Endothelial cell of umbilical vein (primary cell): ENCODE results near the gene HASPIN. TPM values are rescaled to one million over a fixed set of nuclear protein-coding genes. Genes with fewer than 3 reads are reported as not detected.

Experiments used
- BruUV-seq: library from RNA; stranded (reverse); fragments of 400-500 nt; replicated peaks from 2 replicates; lab custom pipeline; 2021; lab: Mats Ljungman, UMichigan
- CTCF ChIA-PET: fragments of 300-600, 350-600 bp; sonication (Branson Sonifier 250); formaldehyde crosslinking; loops from one replicate; lab custom pipeline; 2021; ENCODE audit warnings: antibody characterized with exemption, inconsistent platforms; lab: Charles Lee
- POLR2A ChIA-PET: fragments of 300-600, 350-600 bp; sonication (Branson Sonifier 250); formaldehyde crosslinking; loops from one replicate; lab custom pipeline; 2021; ENCODE audit warnings: antibody characterized with exemption, inconsistent platforms; lab: Charles Lee
- DNase-seq: peaks from one replicate; pipeline ENCODE4 v3.0.0-alpha.2; 2011; ENCODE audit warnings: low read depth, low spot score
- FAIRE-seq: peaks from 2 replicates; lab custom pipeline; 2011; peaks lifted over from hg19 to GRCh38; lab: Jason Lieb, UNC
- H2AFZ ChIP-seq: 2 replicates; pipeline ENCODE4 v1.6.0; 2012; ENCODE audit warnings: low read depth, low read length, control low read depth, inconsistent platforms
- H3K27ac ChIP-seq: 2 replicates; pipeline ENCODE4 v1.5.1; 2011; ENCODE audit warnings: low read depth, mild to moderate bottlenecking, control low read depth, low read length, moderate library complexity; ENCODE audit not compliant: insufficient read depth
- H3K27me3 ChIP-seq, 2 experiments: 2 replicates each; pipeline versions ENCODE4 v1.6.0 to v1.6.1; 2011; ENCODE audit warnings: low read length in 2 of 2, mixed read lengths in 1 of 2; ENCODE audit not compliant: control insufficient read depth in 2 of 2, insufficient read depth in 2 of 2
- H3K36me3 ChIP-seq, 2 experiments: 2 replicates in 1 of 2; 3 replicates in 1 of 2; pipeline ENCODE4 v1.5.1; 2011; ENCODE audit warnings: low read length in 2 of 2, mild to moderate bottlenecking in 1 of 2, moderate library complexity in 1 of 2; ENCODE audit not compliant: control insufficient read depth in 2 of 2, insufficient read depth in 2 of 2; ENCODE audit errors: extremely low read depth in 1 of 2
- H3K4me1 ChIP-seq: 3 replicates; pipeline ENCODE4 v1.5.1; 2011; ENCODE audit warnings: mild to moderate bottlenecking, low read length; ENCODE audit not compliant: control insufficient read depth, insufficient read depth; ENCODE audit errors: extremely low read depth
- H3K4me2 ChIP-seq: 2 replicates; pipeline ENCODE4 v1.6.1; 2011; ENCODE audit warnings: low read length, control low read depth, mixed read lengths; ENCODE audit not compliant: insufficient read depth
- H3K4me3 ChIP-seq, 3 experiments: fragments of 200-600 bp in 1 of 3; sonication (generic), shearing (Covaris generic) in 1 of 3; replicated peaks in 1 of 3; 2 replicates each; pipeline ENCODE4 v1.5.1; 2011 to 2016; ENCODE audit warnings: control low read depth in 3 of 3, low read length in 3 of 3, mild to moderate bottlenecking in 2 of 3, inconsistent platforms in 1 of 3, low read depth in 1 of 3, moderate library complexity in 1 of 3; ENCODE audit not compliant: insufficient read depth in 1 of 3
- H3K79me2 ChIP-seq: 2 replicates; pipeline ENCODE4 v1.6.0; 2012; ENCODE audit warnings: low read length, inconsistent platforms; ENCODE audit not compliant: control insufficient read depth, insufficient read depth
- H3K9ac ChIP-seq: replicated peaks from 2 replicates; pipeline ENCODE3; 2011; ENCODE audit warnings: low read length, control low read depth; ENCODE audit not compliant: insufficient read depth; ENCODE audit errors: extremely low read depth
- H3K9me1 ChIP-seq: replicated peaks from 3 replicates; pipeline ENCODE4 v1.6.0; 2011; ENCODE audit warnings: mild to moderate bottlenecking, low read length; ENCODE audit not compliant: control insufficient read depth, insufficient read depth; ENCODE audit errors: extremely low read depth
- H3K9me3 ChIP-seq: replicated peaks from 2 replicates; pipeline ENCODE4 v1.5.1; 2012; ENCODE audit warnings: low read length, inconsistent platforms; ENCODE audit not compliant: control insufficient read depth, insufficient read depth
- H4K20me1 ChIP-seq: replicated peaks from 2 replicates; pipeline ENCODE3; 2011; ENCODE audit warnings: mild to moderate bottlenecking, low read length; ENCODE audit not compliant: control insufficient read depth, insufficient read depth; ENCODE audit errors: extremely low read depth
- CTCF ChIP-seq, 2 donors: IDR thresholded peaks; 1 replicate in 1 of 2; 2 replicates in 1 of 2; pipeline ENCODE4 v1.5.1; 2011; ENCODE audit warnings: low read length in 2 of 2, mild to moderate bottlenecking in 2 of 2, moderate library complexity in 2 of 2, control low read depth in 1 of 2, inconsistent platforms in 1 of 2, low read depth in 1 of 2; ENCODE audit not compliant: insufficient read depth in 1 of 2; ENCODE audit errors: extremely low read depth in 1 of 2
- EZH2 ChIP-seq: IDR thresholded peaks from 2 replicates; pipeline ENCODE4 v1.6.1; 2012; ENCODE audit warnings: borderline replicate concordance, low read depth, mild to moderate bottlenecking, moderate library complexity, low read length, inconsistent platforms; ENCODE audit not compliant: severe bottlenecking
- FOS ChIP-seq: IDR thresholded peaks from 2 replicates; pipeline ENCODE4 v1.6.1; 2011; ENCODE audit warnings: mild to moderate bottlenecking, low read length, moderate library complexity, borderline replicate concordance; ENCODE audit not compliant: insufficient read depth
- GATA2 ChIP-seq: IDR thresholded peaks from 2 replicates; pipeline ENCODE4 v1.7.0; 2011; ENCODE audit warnings: low read depth, mild to moderate bottlenecking, moderate library complexity, mixed read lengths, low read length; ENCODE audit not compliant: insufficient read length, insufficient read depth
- JUN ChIP-seq: IDR thresholded peaks from 2 replicates; pipeline ENCODE4 v1.6.1; 2011; ENCODE audit warnings: borderline replicate concordance, low read depth; ENCODE audit not compliant: insufficient read length, insufficient read depth
- MAX ChIP-seq: IDR thresholded peaks from 2 replicates; pipeline ENCODE4 v1.6.1; 2011; ENCODE audit not compliant: insufficient read depth, insufficient read length
- MYC ChIP-seq: IDR thresholded peaks from one replicate; pipeline ENCODE4 v1.6.1; 2011; ENCODE audit warnings: mild to moderate bottlenecking, low read depth, low read length
- POLR2A ChIP-seq: IDR thresholded peaks from 2 replicates; pipeline ENCODE4 v1.6.1; 2012; ENCODE audit warnings: low read depth, mild to moderate bottlenecking, control low read depth, low read length
- POLR2AphosphoS5 ChIP-seq: IDR thresholded peaks from 2 replicates; pipeline ENCODE4 v1.6.1; 2012; ENCODE audit warnings: low read depth, mild to moderate bottlenecking, control low read depth, low read length, moderate library complexity; ENCODE audit not compliant: insufficient read depth
- dilution Hi-C: fragments of 300-500 bp; cut with MboI; formaldehyde crosslinking; loops from one replicate; pipeline ENCODE4 v1.15.0; 2019; ENCODE audit warnings: low sequenced_read_pairs; ENCODE audit not compliant: extremely low pct_ligation_motif_present
- intact Hi-C: fragments of 100-400 bp; cut with micrococcal nuclease; formaldehyde crosslinking; loops from one replicate; pipeline ENCODE4 v1.10.0; 2022
- polyA plus RNA-seq, 4 experiments: library from polyadenylated mRNA; depleted of rRNA in 3 of 4; stranded (reverse) in 3 of 4; unstranded in 1 of 4; fragments of >200 nt; gene quantifications; 2 replicates each; pipeline versions ENCODE4 v1.2.1 to v1.2.3, GENCODE V29; 2011 to 2012; ENCODE audit warnings: missing spikeins in 1 of 4
- total RNA-seq: library from RNA; stranded (reverse); gene quantifications from 2 replicates; pipeline ENCODE4 v1.2.3, GENCODE V29; 2021

The HASPIN gene
- total and polyA plus RNA-seq, 2 donors (not counting 3 experiments of a cell fraction or from before 2014, with no cell fraction given), result 2.7 to 13.2 TPM

- dilution Hi-C loops (no loop called here), intact Hi-C loops (no loop called here)
- ChIA-PET CTCF (interaction anchor here (6.6 kb wide), 1 partner anchor 14 kb away, joined by 35 read pairs; no protein-coding TSS in a partner anchor), POLR2A (interaction anchor here (0.5 kb wide), 1 partner anchor 13 kb away, joined by 3 read pairs; no protein-coding TSS in a partner anchor)
- Histone ChIP-seq H3K27ac (no peak overlapping the region), H3K9ac (no peak overlapping the region), H3K4me2 (no peak overlapping the region), H3K27me3 (no peaks in the 10 kb centered on the region), H4K20me1 (no peaks in the 10 kb centered on the region), H2AFZ (no peak overlapping the region), H3K36me3 (no peaks in the 10 kb centered on the region), H3K9me1 (no peaks in the 10 kb centered on the region), H3K4me3 (no peak overlapping the region), H3K79me2 (no peaks in the 10 kb centered on the region), H3K9me3 (no peaks in the 10 kb centered on the region), H3K4me1 (no peaks in the 10 kb centered on the region)
- TF ChIP-seq MAX (no peak), POLR2AphosphoS5 (no peak), FOS (no peak), CTCF (IDR thresholded peaks at IDR 0.05; ENCODE audit: extremely low read depth in 1 of 2, insufficient read depth in 1 of 2, low read depth in 1 of 2, low read length in 2 of 2) (no peak), POLR2A (no peak), JUN (no peak), MYC (no peak), GATA2 (no peak), EZH2 (no peak)
- DNase-seq (no peak), FAIRE-seq (no peak)
- BruUV-seq, result no TSS peak
Measured at GRCh38 chr17:3751836-3752235, 28.1 kb downstream of the HASPIN start.
